ENCODE results near the gene AGK.

GRCh38 chr7:141699860-141700259 lies 148.7 kb downstream of the AGK start:
- no peak for TF ChIP-seq ZFP3 (CRISPR knock-in tag; IDR thresholded peaks at IDR 0.05)
- TF ChIP-seq TCF4 (CRISPR knock-in tag; IDR thresholded peaks at IDR 0.05; ENCODE audit: borderline replicate concordance): no peak
- TF ChIP-seq CREB5 (CRISPR knock-in tag; IDR thresholded peaks at IDR 0.05; ENCODE audit: low read depth): no peak
- no peak for TF ChIP-seq BACH2 (CRISPR knock-in tag; IDR thresholded peaks at IDR 0.05; ENCODE audit: borderline replicate concordance)
- no peak for TF ChIP-seq RARB (CRISPR knock-in tag; IDR thresholded peaks at IDR 0.05)
- TF ChIP-seq ZNF8 (CRISPR knock-in tag; IDR thresholded peaks at IDR 0.05): no peak
- no peak for TF ChIP-seq ARNTL (CRISPR knock-in tag; IDR thresholded peaks at IDR 0.05; ENCODE audit: borderline replicate concordance, low read depth)
- no peak for TF ChIP-seq ISL1 (CRISPR knock-in tag; IDR thresholded peaks at IDR 0.05)
- no peak for TF ChIP-seq PATZ1 (CRISPR knock-in tag; IDR thresholded peaks at IDR 0.05; ENCODE audit: borderline replicate concordance)
- no peak for TF ChIP-seq ZNF565 (CRISPR knock-in tag; conservative IDR thresholded peaks at IDR 0.05; ENCODE audit: low read depth)
- no peak for TF ChIP-seq ESRRG (CRISPR knock-in tag; IDR thresholded peaks at IDR 0.05)
- TF ChIP-seq CSRNP3 (CRISPR knock-in tag; IDR thresholded peaks at IDR 0.05): no peak
- no peak for TF ChIP-seq CSDC2 (CRISPR knock-in tag; IDR thresholded peaks at IDR 0.05)

All from SK-N-SH treated with all-trans-retinoic acid at 6 μM for 48 hours (cell line).